ENCODE data around the gene RELA. TPM values are rescaled to one million over a fixed set of nuclear protein-coding genes. Genes with fewer than 3 reads are reported as not detected.
A peak's percentile ranks its signal among the peaks of the same experiment; 100 is the strongest.

The RELA gene
- total and polyA plus RNA-seq, 2 of the 13 experiments (the other 11 are each of a cell fraction or from before 2014, with no cell fraction given), result 21.4 to 40.5 TPM

- no peak for TF ChIP-seq ZBTB10 (CRISPR knock-in tag; IDR thresholded peaks at IDR 0.05; ENCODE audit: borderline replicate concordance)
- TF ChIP-seq ZNF747 (CRISPR knock-in tag; IDR thresholded peaks at IDR 0.05; ENCODE audit: borderline replicate concordance), result peak; percentile 22; the same call in 1 of the 2 replicates
- peak; percentile 72; the same call in 1 of the 2 replicates for TF ChIP-seq ZFP1 (CRISPR knock-in tag; IDR thresholded peaks at IDR 0.05)
- 0 out of 2 replicates have a peak, but pooled peaks have one; percentile 54 for TF ChIP-seq ZBTB25 (CRISPR knock-in tag; IDR thresholded peaks at IDR 0.05)
- 0 out of 2 replicates have a peak, but pooled peaks have one; percentile 24 for TF ChIP-seq RXRB (CRISPR knock-in tag; IDR thresholded peaks at IDR 0.05; ENCODE audit: borderline replicate concordance)
- TF ChIP-seq SATB2 (CRISPR knock-in tag; IDR thresholded peaks at IDR 0.05), result 0 out of 2 replicates have a peak, but pooled peaks have one; percentile 40
- peak; percentile 71 for TF ChIP-seq MXD4 (CRISPR knock-in tag; IDR thresholded peaks at IDR 0.05)
- TF ChIP-seq ZNF629 (CRISPR knock-in tag; conservative IDR thresholded peaks at IDR 0.05), result no peak
- 0 out of 2 replicates have a peak, but pooled peaks have one; percentile 8 for TF ChIP-seq MIXL1 (CRISPR knock-in tag; IDR thresholded peaks at IDR 0.05)
- no peak for TF ChIP-seq NCOR1 (IDR thresholded peaks at IDR 0.05; ENCODE audit: borderline replicate concordance, low read length)
- 0 out of 2 replicates have a peak, but pooled peaks have one; percentile 20 for TF ChIP-seq CHCHD3 (CRISPR knock-in tag; IDR thresholded peaks at IDR 0.05)
- TF ChIP-seq RBFOX2 (IDR thresholded peaks at IDR 0.05; ENCODE audit: low read depth, low read length), result peak; percentile 97
- TF ChIP-seq, protein P1, sequence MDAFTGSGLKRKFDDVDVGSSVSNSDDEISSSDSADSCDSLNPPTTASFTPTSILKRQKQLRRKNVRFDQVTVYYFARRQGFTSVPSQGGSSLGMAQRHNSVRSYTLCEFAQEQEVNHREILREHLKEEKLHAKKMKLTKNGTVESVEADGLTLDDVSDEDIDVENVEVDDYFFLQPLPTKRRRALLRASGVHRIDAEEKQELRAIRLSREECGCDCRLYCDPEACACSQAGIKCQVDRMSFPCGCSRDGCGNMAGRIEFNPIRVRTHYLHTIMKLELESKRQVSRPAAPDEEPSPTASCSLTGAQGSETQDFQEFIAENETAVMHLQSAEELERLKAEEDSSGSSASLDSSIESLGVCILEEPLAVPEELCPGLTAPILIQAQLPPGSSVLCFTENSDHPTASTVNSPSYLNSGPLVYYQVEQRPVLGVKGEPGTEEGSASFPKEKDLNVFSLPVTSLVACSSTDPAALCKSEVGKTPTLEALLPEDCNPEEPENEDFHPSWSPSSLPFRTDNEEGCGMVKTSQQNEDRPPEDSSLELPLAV (CRISPR knock-in tag; conservative IDR thresholded peaks at IDR 0.05; ENCODE audit: low read depth), result no peak
- TF ChIP-seq KLF16 (CRISPR knock-in tag; IDR thresholded peaks at IDR 0.05), result no peak; a peak in 1 of 4 replicates
- TF ChIP-seq DNMT1 (CRISPR knock-in tag; IDR thresholded peaks at IDR 0.05), result 0 out of 2 replicates have a peak, but pooled peaks have one; percentile 16
- TF ChIP-seq, protein P2, sequence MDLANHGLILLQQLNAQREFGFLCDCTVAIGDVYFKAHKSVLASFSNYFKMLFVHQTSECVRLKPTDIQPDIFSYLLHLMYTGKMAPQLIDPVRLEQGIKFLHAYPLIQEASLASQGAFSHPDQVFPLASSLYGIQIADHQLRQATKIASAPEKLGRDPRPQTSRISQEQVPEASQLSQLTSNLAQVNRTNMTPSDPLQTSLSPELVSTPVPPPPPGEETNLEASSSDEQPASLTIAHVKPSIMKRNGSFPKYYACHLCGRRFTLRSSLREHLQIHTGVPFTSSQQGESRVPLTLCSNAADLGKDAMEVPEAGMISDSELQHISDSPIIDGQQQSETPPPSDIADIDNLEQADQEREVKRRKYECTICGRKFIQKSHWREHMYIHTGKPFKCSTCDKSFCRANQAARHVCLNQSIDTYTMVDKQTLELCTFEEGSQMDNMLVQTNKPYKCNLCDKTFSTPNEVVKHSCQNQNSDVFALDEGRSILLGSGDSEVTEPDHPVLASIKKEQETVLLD (CRISPR knock-in tag; IDR thresholded peaks at IDR 0.05; ENCODE audit: low read depth), result peak; percentile 81
- peak; percentile 34; the same call in 1 of the 2 replicates for TF ChIP-seq ZNF350 (CRISPR knock-in tag; IDR thresholded peaks at IDR 0.05; ENCODE audit: borderline replicate concordance, low read depth)
- peak; percentile 63 for TF ChIP-seq ZNF331 (CRISPR knock-in tag; IDR thresholded peaks at IDR 0.05)
- peak; percentile 98 for TF ChIP-seq AGO2 (optimal IDR thresholded peaks at IDR 0.05; ENCODE audit: low read depth, low read length)
- no peak; the same call in none of the 2 replicates for TF ChIP-seq POGK (CRISPR knock-in tag; conservative IDR thresholded peaks at IDR 0.05)
Measured at GRCh38 chr11:65652511-65653228, 10.0 kb downstream of the RELA start (continued).

Data from HepG2 (cell line).